Activated CD8-positive, alpha-beta T cell treated with anti-CD3 and anti-CD28 coated beads for 36 hours (primary cell): Measurements from ENCODE around the gene C19orf85. TPM values are rescaled to one million over a fixed set of nuclear protein-coding genes. Genes with fewer than 3 reads are reported as not detected.
"Not testable (repeated sequence)": the region's sequence is repeated elsewhere in the genome, so short reads cannot be mapped to it uniquely, and the experiment has no call there.

ENCODE experiments used
- ATAC-seq: fragments of 200-7000 bp; cut with Tn5 transposase; one replicate; pipeline ENCODE4 v1.10.0; 2021; ENCODE audit warnings: mild to moderate bottlenecking, moderate library complexity
- CTCF ChIA-PET: fragments of 350-600 bp; sonication (Branson Sonifier 250); formaldehyde crosslinking; loops from one replicate; lab custom pipeline; 2021; ENCODE audit warnings: antibody characterized with exemption; lab: Charles Lee
- POLR2A ChIA-PET: fragments of 350-600 bp; sonication (Branson Sonifier 250); formaldehyde crosslinking; loops from one replicate; lab custom pipeline; 2021; ENCODE audit warnings: antibody characterized with exemption; lab: Charles Lee
- DNase-seq: peaks from one replicate; pipeline ENCODE4 v3.0.0-alpha.2; 2020
- H3K27ac Mint-ChIP-seq: one replicate; pipeline ENCODE4 v1.8.0; 2021; ENCODE audit warnings: mild to moderate bottlenecking, mixed read lengths
- H3K27me3 Mint-ChIP-seq: one replicate; pipeline ENCODE4 v1.8.0; 2021; ENCODE audit warnings: mixed read lengths
- H3K36me3 Mint-ChIP-seq: one replicate; pipeline ENCODE4 v1.8.0; 2021; ENCODE audit warnings: low read depth, mixed read lengths
- H3K4me1 Mint-ChIP-seq: one replicate; pipeline ENCODE4 v1.8.0; 2021; ENCODE audit warnings: low read depth, mixed read lengths
- H3K4me3 Mint-ChIP-seq: one replicate; pipeline ENCODE4 v1.8.0; 2021; ENCODE audit warnings: mild to moderate bottlenecking, moderate library complexity, mixed read lengths
- H3K9me3 Mint-ChIP-seq: one replicate; pipeline ENCODE4 v1.8.0; 2021; ENCODE audit warnings: mixed read lengths
- CTCF ChIP-seq: fragments of 200-600 bp; IDR thresholded peaks from one replicate; pipeline ENCODE4 v1.8.0; 2022; ENCODE audit warnings: antibody characterized with exemption, mild to moderate bottlenecking
- intact Hi-C: fragments of 100-400 bp; cut with micrococcal nuclease; formaldehyde crosslinking; loops from one replicate; pipeline ENCODE4 v1.10.0; 2022
- total RNA-seq, 2 experiments: library from RNA; stranded (reverse); gene quantifications; one replicate each; pipeline ENCODE4 v1.2.3, GENCODE V29; 2021

The C19orf85 gene
- total RNA-seq, 2 experiments from 2014 or later: not detected

GRCh38 chr19:55451965-55452748 lies 12.4 kb downstream of the C19orf85 start:
- Mint-ChIP-seq H3K27ac (no peak overlapping the region), H3K4me1 (peaks cover 10% of the 10 kb centered on the region), H3K36me3 (peaks cover 19% of the 10 kb centered on the region), H3K27me3 (peaks cover 25% of the 10 kb centered on the region), H3K9me3 (no peaks in the 10 kb centered on the region), H3K4me3 (no peak overlapping the region)
- intact Hi-C loops: no loop called here
- TF ChIP-seq CTCF: no peak
- POLR2A ChIA-PET: interaction anchor here (0.6 to 1.4 kb wide), 2 partner anchors 69 to 574 kb away, joined by 3 read pairs; partner anchors contain the start of gene TMEM238
- no peak for ATAC-seq
- CTCF ChIA-PET: interaction anchor here (0.9 to 2.4 kb wide), 3 partner anchors 16 to 52 kb away, joined by 3 to 12 read pairs (median 6); no protein-coding TSS in a partner anchor
- DNase-seq: no peak

- intact Hi-C loops: no loop called here
Measured at GRCh38 chr19:55451163-55451964, 13.2 kb downstream of the C19orf85 start.

DNA sequence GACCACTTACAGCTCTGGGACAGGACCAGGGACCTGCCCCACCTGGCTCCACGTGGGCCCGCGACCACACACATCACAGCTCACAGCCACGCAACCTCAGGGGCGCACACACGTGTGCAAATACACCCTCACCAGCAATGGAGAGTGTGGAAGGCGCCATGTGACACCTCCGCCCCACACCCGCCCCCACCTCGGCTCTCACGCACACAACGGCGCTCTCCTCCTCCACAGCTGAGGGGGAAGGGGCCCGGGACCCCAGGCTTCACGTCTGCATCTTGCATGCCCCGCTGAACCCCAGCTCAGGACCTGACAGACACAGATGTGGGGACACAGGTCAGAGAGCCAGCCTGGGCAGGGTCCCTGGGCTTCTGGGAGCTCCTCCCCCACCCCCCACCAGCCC lies 15.1 kb downstream of the C19orf85 start:
- Mint-ChIP-seq H3K36me3 (peaks cover 11% of the 10 kb centered on the region), H3K9me3 (no peaks in the 10 kb centered on the region), H3K27ac (no peak overlapping the region), H3K27me3 (peaks cover 34% of the 10 kb centered on the region), H3K4me3 (no peak overlapping the region), H3K4me1 (peaks cover 10% of the 10 kb centered on the region)
- TF ChIP-seq CTCF: no peak
- ChIA-PET POLR2A (no interaction called here), CTCF (interaction anchor here (1.4 kb wide), 1 partner anchor 17 kb away, joined by 3 read pairs; no protein-coding TSS in a partner anchor)
- DNase-seq (no peak), ATAC-seq (no peak)
- intact Hi-C loops: no loop called here

More at GRCh38 chr19:55451163-55451964, 13.2 kb downstream of the C19orf85 start:
- ChIA-PET CTCF (interaction anchor here (2.4 kb wide), 1 partner anchor 17 kb away, joined by 12 read pairs; no protein-coding TSS in a partner anchor), POLR2A (interaction anchor here (0.6 to 1.4 kb wide), 2 partner anchors 68 to 573 kb away, joined by 3 read pairs; partner anchors contain the start of gene TMEM238)
- peaks cover 19% of the 10 kb centered on the region for H3K36me3 Mint-ChIP-seq
- peaks cover 25% of the 10 kb centered on the region for H3K27me3 Mint-ChIP-seq
- no peaks in the 10 kb centered on the region for H3K9me3 Mint-ChIP-seq
- peaks cover 10% of the 10 kb centered on the region for H3K4me1 Mint-ChIP-seq
- ATAC-seq: no peak
- H3K4me3 Mint-ChIP-seq: peak overlapping the region; percentile 37
- TF ChIP-seq CTCF: no peak
- no peak overlapping the region for H3K27ac Mint-ChIP-seq
- DNase-seq: no peak

DNA sequence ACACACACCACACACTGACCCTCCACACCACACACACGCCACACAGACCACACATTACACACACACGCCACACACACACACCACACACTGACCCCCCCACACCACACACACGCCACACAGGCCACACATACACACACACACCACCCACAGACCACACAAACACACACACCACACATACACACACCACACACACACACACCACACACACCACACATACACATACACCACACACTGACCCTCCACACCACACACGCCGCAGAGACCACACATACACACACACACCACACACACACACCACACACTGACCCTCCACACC lies 16.4 kb downstream of the C19orf85 start:
- H3K36me3 Mint-ChIP-seq, POLR2A ChIA-PET, H3K9me3 Mint-ChIP-seq, CTCF ChIA-PET, H3K27ac Mint-ChIP-seq, intact Hi-C loops, H3K4me3 Mint-ChIP-seq, H3K4me1 Mint-ChIP-seq, DNase-seq, ATAC-seq: not testable (repeated sequence)
- H3K27me3 Mint-ChIP-seq: peaks cover 41% of the 10 kb centered on the region

DNA sequence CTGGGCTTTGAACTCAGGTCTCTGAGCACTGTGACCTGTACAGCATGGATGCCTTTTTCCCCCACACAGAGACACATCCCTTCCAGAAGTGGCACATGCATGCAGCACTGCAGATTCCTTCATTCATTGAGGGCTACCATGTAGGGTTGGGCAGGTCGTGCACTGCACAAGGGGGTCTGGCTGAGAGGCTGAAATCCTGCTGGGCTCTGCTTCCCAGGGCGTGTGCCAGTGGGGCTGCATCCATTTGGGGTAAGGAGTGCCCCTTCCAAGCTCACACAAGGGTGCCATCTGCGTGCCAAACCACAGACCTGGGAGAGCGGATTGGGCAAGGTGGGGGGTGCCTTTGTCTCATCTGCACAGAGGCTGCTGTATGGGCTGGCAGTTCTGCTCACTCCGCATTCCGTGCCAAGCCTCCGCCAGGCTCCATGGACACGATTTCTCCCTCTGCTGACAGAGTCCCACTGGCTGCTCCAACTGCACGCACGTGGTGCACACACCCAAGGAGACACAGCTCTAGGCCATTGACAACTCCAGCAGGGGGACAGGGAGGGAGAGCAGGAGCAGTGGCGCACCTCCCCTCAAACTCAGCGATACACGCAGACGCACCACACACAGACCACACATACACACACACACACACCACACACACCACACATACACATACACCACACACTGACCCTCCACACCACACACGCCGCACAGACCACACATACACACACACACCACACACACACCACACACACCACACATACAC lies 17.0 kb downstream of the C19orf85 start:
- peaks cover 6% of the 10 kb centered on the region for H3K4me1 Mint-ChIP-seq
- intact Hi-C loops: no loop called here

More for the DNA sequence above, 17.0 kb downstream of the C19orf85 start:
- no peaks in the 10 kb centered on the region for H3K9me3 Mint-ChIP-seq
- peak; percentile 38 for DNase-seq
- TF ChIP-seq CTCF: no peak
- CTCF ChIA-PET: no interaction called here
- ATAC-seq: peak; percentile 40
- POLR2A ChIA-PET: interaction anchor here (1.2 kb wide), 1 partner anchor 10 kb away, joined by 3 read pairs; no protein-coding TSS in a partner anchor
- no peak overlapping the region for H3K27ac Mint-ChIP-seq
- no peaks in the 10 kb centered on the region for H3K36me3 Mint-ChIP-seq
- peaks cover 42% of the 10 kb centered on the region for H3K27me3 Mint-ChIP-seq
- no peak overlapping the region for H3K4me3 Mint-ChIP-seq
